K562 treated with DMSO at 1 percent for 4 hours (cell line): ENCODE measurements around the gene SIRPB1. TPM values are rescaled to one million over a fixed set of nuclear protein-coding genes. Genes with fewer than 3 reads are reported as not detected.

Experiments
- total RNA-seq: library from RNA; unstranded; fragments of 300-600 nt; gene quantifications from 2 replicates; pipeline ENCODE4 v1.2.3, GENCODE V29; 2022; ENCODE audit not compliant: insufficient read depth

The SIRPB1 gene
- total RNA-seq: not detected in 2 replicates

DNA sequence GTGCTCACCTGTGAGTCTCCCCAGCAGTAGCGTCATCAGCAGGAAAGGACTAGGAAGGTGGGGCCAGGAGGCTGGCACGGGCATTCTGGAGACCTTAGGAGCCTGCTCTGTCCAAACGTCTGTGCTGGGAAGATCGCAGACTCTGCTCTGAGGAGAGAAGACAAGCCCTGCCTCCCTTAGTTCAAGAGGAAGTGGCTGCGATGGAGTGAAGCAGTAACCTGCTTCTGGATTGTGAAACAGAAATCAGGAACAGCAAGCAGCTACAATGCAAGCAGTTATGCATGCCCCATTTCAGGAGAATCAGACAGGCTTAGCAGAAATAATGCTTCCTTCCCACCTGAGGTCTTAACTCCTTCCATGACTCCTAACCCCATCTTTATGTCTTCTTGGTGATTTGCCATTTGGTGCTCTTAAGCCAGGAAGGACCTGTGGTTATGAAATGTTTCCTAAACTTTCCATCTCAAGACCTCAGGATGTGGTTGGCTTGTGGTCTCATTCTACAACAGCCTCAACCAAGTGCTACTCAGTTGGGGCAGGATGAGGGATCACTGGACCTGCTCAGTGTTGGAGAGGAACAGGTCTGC is at the start of gene SIRPB1:
Gene SIRPB1, minus strand, starts transcription at position 149 of the 584 bp plus-strand sequence. Its CDS starts 65 bp downstream, at position 84.

DNA sequence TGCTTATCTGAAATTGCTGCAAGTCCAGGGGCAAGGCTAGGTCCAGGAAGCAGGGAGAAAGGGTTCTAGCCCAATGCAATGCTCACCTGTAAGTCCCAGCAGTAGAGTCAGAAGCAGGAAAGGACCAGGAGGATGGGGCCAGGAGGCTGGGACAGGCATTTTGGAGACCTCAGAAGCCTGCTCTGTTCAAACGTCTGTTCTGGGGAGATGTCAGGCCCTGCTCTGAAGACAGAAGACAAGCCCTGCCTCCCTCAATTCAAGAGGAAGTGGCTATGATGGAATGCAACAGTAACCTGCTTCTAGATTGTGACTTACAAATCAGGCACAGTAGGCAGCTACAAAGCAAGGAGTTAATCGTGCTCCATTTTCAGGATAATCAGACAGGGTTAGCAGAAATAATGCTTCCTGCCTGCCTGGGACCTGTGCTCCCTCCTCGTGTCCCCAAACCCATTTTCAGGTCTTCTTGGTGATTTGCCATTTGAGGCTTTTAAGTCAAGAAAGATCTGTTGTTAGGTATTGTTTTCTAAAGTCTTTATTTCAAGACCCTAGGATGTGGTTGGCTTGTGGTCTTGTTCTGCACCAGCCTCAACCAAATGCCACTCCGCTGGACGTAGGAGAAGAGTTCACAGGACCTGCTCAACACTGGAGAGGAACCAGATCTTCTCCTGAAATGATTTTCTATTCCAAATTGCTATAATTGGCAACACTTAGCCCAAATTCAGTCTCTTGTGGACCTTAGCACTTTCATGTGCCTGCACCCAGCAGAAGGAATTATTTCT is 37.9 kb upstream of the SIRPB1 start, which contains the start of gene SIRPG:
Gene SIRPG, minus strand, starts transcription at position 224 of the 779 bp plus-strand sequence. Its CDS starts 65 bp downstream, at position 159.

Other genes with a start within 250 kb of the SIRPB1 start
- gene FKBP1A, start 227.0 kb downstream of the SIRPB1 start, total RNA-seq: 195 and 216 TPM in 2 replicates
- gene NSFL1C, start 153.2 kb downstream of the SIRPB1 start, total RNA-seq: 50.1 and 66.8 TPM in 2 replicates
- 0.47 and 1.1 TPM in 2 replicates for gene SIRPB2, start 128.6 kb downstream of the SIRPB1 start, total RNA-seq
- gene SIRPD, start 62.3 kb downstream of the SIRPB1 start, total RNA-seq: not detected in 2 replicates
- not detected in 2 replicates for gene SIRPG, start 37.8 kb upstream of the SIRPB1 start, total RNA-seq